Erythroblast (primary cell): ENCODE data around the gene SLC19A2.
"Not testable (repeated sequence)": the region's sequence is repeated elsewhere in the genome, so short reads cannot be mapped to it uniquely, and the experiment has no call there.

Experiments
- GATA1 ChIP-seq: IDR thresholded peaks from 2 replicates; pipeline ENCODE4 v1.6.1; 2011; ENCODE audit warnings: low read depth, mild to moderate bottlenecking, control low read depth, low read length, moderate library complexity
- POLR2A ChIP-seq: IDR thresholded peaks from 2 replicates; pipeline ENCODE4 v1.6.1; 2011; ENCODE audit warnings: mild to moderate bottlenecking, low read length

GRCh38 chr1:169503601-169504000 lies 17.9 kb upstream of the SLC19A2 start:
- TF ChIP-seq POLR2A, GATA1: not testable (repeated sequence)
